ENCODE data around the gene NUDT16L1.

- no peak for TF ChIP-seq NKX3-1 (CRISPR knock-in tag; IDR thresholded peaks at IDR 0.05)
- no peak for TF ChIP-seq SRSF4 (IDR thresholded peaks at IDR 0.05; ENCODE audit: low read depth, low read length, poor library complexity, severe bottlenecking)
- no peak for TF ChIP-seq POLR2A (IDR thresholded peaks at IDR 0.05; ENCODE audit: insufficient read depth in 1 of 2, low read depth in 2 of 2, low read length in 2 of 2)
- no peak for TF ChIP-seq HDAC2 (CRISPR knock-in tag; IDR thresholded peaks at IDR 0.05)
- TF ChIP-seq ZBTB2 (CRISPR knock-in tag; IDR thresholded peaks at IDR 0.05; ENCODE audit: low read depth) = no peak
- TF ChIP-seq EZH2 (conservative IDR thresholded peaks at IDR 0.05; ENCODE audit: low read depth, low read length) = no peak
- TF ChIP-seq ZNF792 (CRISPR knock-in tag; IDR thresholded peaks at IDR 0.05) = no peak
Measured at GRCh38 chr16:4666537-4667202, 26.7 kb upstream of the NUDT16L1 start.

All from HepG2 (cell line).